H7 (cell line): ENCODE data around the gene PRRT4. TPM values are rescaled to one million over a fixed set of nuclear protein-coding genes. Genes with fewer than 3 reads are reported as not detected.
A peak's percentile ranks its signal among the peaks of the same experiment; 100 is the strongest.

ENCODE experiments used
- DNase-seq: peaks from one replicate; pipeline ENCODE4 v3.0.0; 2012
- H3K27me3 ChIP-seq: 2 replicates; pipeline ENCODE4 v1.6.0; 2011; ENCODE audit warnings: mild to moderate bottlenecking, low read length; ENCODE audit not compliant: control insufficient read depth, insufficient read depth
- H3K36me3 ChIP-seq: replicated peaks from 2 replicates; pipeline ENCODE4 v1.5.1; 2011; ENCODE audit warnings: low read length; ENCODE audit not compliant: control insufficient read depth, insufficient read depth
- H3K4me3 ChIP-seq: 2 replicates; pipeline ENCODE4 v1.5.1; 2011; ENCODE audit warnings: low read depth, mild to moderate bottlenecking, control low read depth, low read length, moderate library complexity; ENCODE audit not compliant: insufficient read depth
- total RNA-seq: library from RNA; depleted of rRNA; stranded (reverse); fragments of >200 nt; shearing (Covaris generic); gene quantifications from 2 replicates; pipeline ENCODE4 v1.2.3, GENCODE V29; 2014; rRNA removed

The PRRT4 gene
- total RNA-seq: 0.14 and 0.67 TPM in 2 replicates

GRCh38 chr7:128361411-128362379 is at the start of gene PRRT4:
TSS of gene PRRT4 (minus strand) at chr7:128361690.
- H3K4me3 ChIP-seq: peak within 1 kb of the TSS; percentile 50
- peaks cover 79% of the 10 kb centered on the region for H3K27me3 ChIP-seq
- DNase-seq: peak; percentile 92
- H3K36me3 ChIP-seq: no peaks in the 10 kb centered on the region

DNA sequence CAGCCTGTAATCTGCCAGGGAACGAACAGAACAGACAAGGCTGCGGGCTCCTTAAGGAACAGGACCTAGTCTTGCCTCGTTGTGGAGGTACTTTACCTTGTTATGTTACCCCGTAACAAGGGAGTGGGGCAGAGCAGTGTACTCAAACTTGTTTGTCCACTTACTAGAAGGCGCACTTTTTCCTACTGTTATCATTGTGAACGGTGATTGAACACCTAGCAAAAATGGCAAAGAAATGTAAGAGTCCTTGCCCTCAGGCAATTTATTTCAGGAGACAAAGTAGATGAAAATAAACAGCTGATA is 48.9 kb upstream of the PRRT4 start:
- Histone ChIP-seq H3K36me3 (no peaks in the 10 kb centered on the region), H3K4me3 (peak overlapping the region; percentile 67), H3K27me3 (peaks cover 56% of the 10 kb centered on the region)
- no peak for DNase-seq

- DNase-seq: peak; percentile 100
- peak within 1 kb of the TSS; percentile 67 for H3K4me3 ChIP-seq
- no peaks in the 10 kb centered on the region for H3K36me3 ChIP-seq
- peaks cover 61% of the 10 kb centered on the region for H3K27me3 ChIP-seq
These were observed 48.3 kb upstream of the PRRT4 start, which contains the start of gene IMPDH1 for GRCh38 chr7:128409596-128410450. TSS of gene IMPDH1 (minus strand) at chr7:128409982. CDS start at chr7:128409901, 81 bp downstream.

DNA sequence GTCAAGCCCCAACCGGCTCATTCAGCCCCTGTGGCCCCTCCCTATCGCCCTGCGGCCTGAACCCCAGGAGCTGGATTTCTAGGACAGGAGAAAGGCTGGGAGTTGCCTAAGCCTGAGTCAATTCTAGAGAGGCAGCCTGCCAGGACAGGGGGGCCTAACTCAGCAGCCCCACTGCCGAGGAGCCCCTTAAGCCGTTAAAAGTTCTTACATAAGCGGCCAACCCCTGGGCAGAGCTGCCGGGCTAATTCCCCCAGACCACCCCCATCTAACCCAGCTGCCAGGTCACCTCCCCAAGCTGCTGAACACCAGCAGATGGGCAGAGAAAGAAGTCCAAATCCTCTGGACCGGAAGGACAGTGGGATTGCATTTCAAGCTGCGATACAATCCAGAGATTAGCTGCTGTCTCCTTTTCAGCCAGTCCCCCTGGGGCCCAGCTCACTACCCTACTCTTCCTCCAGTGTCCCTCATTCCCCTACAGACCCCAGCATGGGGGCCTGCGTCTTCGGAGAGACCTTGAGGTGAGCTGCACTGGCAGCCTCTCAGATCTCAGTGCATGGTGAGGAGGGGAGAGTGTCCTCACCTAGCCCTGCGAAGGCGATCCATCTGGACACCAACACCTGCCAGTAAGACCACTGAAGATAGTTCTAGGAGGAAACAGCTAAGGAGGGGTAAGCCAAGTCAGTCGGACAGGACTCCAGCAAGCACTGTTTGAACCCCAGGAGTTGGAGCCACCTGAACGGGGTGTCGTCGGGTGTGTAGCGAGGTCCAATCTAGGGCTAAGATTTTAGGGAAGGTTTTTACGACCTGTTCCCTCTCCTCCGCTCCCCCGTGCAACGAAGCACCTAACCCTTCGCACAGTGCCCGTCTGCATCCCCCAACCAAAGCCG is 47.5 kb upstream of the PRRT4 start:
- DNase-seq: peak; percentile 78
- Histone ChIP-seq H3K4me3 (peak overlapping the region; percentile 67), H3K27me3 (peaks cover 65% of the 10 kb centered on the region)

DNA sequence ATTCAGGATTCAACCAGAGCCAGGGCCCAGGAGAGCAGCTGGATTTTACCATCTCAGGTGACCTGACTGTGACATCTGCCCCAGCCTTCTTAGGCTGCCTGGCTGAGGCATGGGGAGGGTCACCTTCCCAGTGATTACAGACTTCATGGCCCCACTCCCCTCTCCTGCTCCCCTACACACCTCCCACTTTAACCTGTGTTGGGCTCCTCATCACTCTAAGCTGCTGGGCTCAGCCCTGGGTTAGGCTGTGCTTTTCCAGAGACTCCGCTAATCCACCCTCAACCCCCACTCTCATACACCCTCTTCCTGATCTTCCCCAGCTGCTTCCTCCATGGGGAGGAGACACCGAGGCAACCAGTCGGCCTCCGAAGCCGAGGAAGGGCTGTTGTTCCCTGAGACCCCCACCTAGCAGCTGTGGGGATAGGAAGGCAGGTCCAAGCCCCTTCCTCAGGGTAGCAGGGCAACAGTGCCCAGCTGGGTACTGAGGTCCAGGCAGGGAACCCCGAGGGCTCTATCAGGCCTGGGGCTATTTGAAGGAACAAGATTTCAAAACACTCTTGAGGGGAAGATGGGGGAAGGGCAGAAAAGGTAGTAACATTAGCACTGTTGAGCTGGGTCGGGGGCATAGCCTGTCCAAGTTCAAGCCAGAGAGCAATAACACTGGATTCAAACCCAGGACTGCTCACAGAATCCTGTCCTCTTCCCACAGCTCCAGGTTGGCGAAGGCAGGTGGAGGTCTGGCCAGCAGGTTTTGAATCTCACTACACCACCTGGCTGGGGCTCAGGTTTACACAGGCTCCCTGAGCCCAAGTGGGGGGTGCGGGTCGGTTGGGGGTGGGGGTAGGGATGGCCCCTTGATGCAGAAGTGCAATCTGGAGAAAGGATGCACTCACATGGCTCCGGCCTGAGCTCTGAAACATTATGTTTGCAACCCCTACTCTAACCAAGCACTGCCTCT is 46.5 kb upstream of the PRRT4 start:
- Histone ChIP-seq H3K27me3 (peaks cover 66% of the 10 kb centered on the region), H3K36me3 (no peaks in the 10 kb centered on the region), H3K4me3 (no peak overlapping the region)
- peak; percentile 63 for DNase-seq

More for the DNA sequence above, 47.5 kb upstream of the PRRT4 start:
- no peaks in the 10 kb centered on the region for H3K36me3 ChIP-seq

- H3K27me3 ChIP-seq: peaks cover 64% of the 10 kb centered on the region
- no peak overlapping the region for H3K4me3 ChIP-seq
- no peaks in the 10 kb centered on the region for H3K36me3 ChIP-seq
- peak; percentile 56 for DNase-seq
These were observed 45.7 kb upstream of the PRRT4 start for GRCh38 chr7:128407233-128407589.

DNA sequence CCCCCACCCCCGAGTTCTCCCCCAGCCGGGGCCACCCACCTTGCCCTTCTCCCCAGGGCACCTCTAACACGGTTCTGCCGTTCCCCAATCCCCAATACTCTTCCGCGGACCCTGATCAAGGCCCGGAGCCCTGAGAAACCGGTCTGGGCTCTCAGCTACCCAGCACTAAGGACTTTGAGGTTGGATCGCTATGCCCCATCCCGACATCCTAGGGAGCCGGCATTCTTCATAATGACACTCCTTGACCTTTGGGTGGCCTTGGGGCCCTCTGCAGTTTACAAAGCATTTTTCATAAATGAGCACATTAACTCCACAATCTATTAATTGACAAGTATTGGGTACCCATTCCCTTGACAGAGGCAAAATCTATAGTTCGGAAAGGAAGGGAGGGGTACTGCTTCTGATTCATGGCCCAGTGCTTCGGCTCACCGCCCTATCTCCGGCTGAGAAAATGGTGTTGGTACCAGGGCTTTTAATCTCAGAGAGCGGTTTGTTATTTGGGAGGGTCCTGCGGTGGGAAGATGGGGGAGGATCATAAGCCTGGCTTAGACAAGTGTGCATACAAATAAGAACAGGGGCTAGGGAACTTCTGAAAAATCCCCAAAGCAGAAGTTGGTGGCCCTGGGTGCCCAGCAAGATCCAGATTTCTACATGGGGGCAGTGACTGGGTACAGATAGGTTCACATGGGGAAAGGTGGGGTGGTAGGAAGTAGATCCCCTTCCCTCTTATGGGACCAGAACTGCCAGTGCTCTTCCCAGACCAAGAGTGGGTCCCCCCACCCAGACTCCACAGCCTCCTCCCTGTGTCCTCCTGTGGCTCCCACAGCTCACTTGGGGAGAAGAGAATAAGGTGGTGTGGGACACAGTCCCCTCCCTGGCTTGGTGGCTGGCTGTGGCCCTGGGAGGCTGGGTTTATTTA is 45.1 kb upstream of the PRRT4 start:
- H3K27me3 ChIP-seq: peaks cover 64% of the 10 kb centered on the region
- DNase-seq: peak; percentile 57

DNA sequence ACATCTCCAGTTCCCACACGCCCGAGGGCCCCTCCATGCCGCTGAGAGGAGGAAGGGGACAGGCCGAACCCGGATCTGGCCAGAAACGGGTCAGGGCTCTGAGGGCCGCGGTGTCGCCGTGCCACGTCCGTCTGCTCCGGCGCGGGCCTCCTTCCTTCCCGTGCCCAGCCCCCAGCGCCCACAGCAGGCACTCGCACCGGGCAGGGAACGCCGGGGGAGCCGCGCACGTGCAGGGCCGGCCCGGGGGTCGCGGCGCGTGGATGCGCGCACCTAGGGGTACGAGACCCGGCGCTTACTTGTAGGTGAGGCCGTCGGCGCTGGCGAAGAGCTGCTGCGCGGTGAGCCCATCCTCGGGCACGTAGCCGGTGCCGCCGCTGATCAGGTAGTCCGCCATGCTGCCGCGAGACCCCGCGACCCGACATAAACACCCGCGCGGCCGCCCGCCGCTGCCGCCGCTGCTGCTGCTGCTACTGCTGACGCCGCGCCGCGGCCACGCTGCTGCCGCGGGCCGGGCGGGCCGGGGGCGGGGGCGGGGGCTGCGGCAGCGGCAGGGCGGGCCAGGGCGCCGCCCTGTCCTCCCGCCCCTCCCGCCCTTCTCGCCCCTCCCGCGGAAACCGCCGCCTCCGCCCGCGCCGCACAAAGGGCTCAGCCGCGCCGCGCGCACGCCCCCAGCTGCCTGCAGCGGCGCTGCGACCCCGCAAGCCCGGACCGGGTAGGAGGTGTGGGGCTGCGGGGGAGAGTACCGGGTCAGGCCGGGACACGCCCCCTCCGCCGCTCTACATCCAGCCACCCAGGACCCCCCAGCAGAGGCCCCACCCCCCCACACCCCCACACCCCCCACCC is 44.2 kb upstream of the PRRT4 start:
- Histone ChIP-seq H3K4me3 (peak overlapping the region; percentile 72), H3K27me3 (peaks cover 60% of the 10 kb centered on the region), H3K36me3 (no peaks in the 10 kb centered on the region)
- peak; percentile 94 for DNase-seq

More for the DNA sequence above, 45.1 kb upstream of the PRRT4 start:
- H3K36me3 ChIP-seq: no peaks in the 10 kb centered on the region
- peak overlapping the region; percentile 72 for H3K4me3 ChIP-seq

DNA sequence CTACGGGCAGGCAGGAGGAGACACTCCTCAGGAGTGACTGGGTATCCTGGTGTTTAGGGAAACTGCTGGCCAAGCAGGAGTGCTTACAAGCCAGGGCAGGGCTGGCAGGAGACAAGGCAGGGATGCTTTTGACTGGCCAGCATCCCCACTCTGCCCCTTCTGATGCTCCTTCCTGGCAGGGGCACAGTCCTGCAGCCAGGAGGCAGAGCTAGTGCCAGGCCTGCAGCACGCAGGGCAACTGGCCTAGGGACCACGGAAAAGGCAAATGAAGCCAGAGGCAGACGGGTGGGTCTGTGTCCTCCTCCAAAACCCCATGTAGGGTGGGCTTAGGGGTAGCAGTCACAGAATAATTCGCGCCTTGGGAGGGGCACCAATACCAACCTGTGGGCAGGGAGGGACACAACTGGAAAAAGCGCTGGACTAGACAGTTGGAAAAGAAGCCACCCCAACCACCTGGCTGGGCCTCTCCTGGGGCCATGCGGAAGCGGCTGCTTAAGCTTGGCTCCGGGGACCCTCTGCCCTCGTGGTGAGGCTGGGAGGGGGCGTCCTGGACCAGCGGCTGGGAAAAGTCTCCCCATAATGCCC is 43.5 kb upstream of the PRRT4 start:
- DNase-seq: peak; percentile 50
- Histone ChIP-seq H3K36me3 (no peaks in the 10 kb centered on the region), H3K4me3 (peak overlapping the region; percentile 72), H3K27me3 (peaks cover 53% of the 10 kb centered on the region)

DNA sequence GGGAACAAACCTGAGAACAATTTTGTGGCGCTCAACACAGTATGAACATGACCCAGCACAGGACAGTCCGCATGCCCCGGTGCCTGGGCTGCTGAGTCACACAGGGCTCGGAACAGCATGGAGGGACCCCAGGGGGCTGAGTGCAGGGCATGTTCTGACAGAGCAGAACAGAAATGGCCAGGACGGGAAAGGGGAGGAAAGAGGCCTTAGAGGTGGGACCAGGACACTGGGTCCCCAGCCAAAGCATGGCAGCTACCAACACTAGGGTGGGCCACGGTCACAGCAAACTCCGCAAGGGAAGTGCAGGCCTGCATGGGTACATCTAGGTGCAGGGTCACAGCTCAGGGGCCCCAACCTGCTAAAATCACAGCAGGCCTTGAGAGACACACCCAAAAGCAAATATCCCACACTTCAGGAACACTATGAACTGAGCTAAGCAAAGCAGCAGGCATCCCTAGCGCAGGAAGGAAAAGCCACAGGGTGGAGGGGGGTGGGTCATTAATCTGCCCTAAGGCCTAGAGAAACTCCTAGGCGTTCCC is 42.7 kb upstream of the PRRT4 start:
- DNase-seq: peak; percentile 59
- Histone ChIP-seq H3K4me3 (no peak overlapping the region), H3K27me3 (peaks cover 47% of the 10 kb centered on the region), H3K36me3 (no peaks in the 10 kb centered on the region)

- no peak for DNase-seq
- Histone ChIP-seq H3K4me3 (no peak overlapping the region), H3K27me3 (peaks cover 42% of the 10 kb centered on the region), H3K36me3 (no peaks in the 10 kb centered on the region)
These were observed 42.2 kb upstream of the PRRT4 start for GRCh38 chr7:128403676-128404075.
